CD4-positive, alpha-beta T cell treated with Interleukin-10 for 1 hour (primary cell): ENCODE results near the gene NAA10.

Experiments
- DNase-seq: peaks from one replicate; pipeline ENCODE4 v3.0.0-alpha.2; 2020

NAA10 gene

DNA sequence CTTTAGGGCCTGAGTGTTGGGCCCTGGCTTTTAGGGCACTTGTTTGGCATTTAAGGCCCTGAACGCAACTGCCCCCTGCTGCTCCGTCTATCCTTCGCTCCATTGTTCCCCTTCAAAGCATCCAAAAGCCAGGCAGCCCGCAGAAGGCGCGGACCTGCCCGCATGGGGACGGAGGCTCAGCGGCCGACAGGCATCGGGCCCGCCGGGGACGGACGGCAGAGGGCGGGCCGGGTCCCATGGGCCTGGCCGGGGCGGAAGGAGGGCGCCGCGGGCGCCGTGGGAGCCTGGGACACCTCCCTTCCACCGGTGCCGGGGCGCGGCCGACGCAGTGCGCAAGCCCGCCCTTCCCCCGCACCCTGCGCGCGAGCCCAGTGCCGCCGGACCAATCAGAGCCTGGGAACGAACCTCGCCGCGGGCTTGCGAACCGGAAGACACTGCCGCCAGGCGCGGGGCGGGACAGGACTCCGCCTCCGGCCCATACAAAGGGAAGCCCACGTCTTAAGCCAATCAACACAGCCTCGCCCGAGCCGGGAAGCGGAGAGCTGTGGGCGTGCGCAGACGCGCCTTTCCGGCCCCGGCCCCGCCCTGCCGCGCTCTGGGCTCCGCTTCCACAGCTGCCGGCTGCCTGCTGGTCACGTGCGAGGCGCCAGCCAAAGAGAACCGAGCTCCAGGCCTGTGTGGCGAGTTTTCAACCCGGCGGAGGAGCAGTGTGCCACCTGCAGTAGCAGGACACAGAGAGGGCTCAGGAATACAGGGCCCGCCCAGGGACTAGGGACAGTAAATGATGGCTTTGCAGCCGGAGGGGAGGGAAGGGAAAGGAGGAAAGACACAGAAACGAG is 6.7 kb downstream of the NAA10 start:
- peak; percentile 96 for DNase-seq

DNA sequence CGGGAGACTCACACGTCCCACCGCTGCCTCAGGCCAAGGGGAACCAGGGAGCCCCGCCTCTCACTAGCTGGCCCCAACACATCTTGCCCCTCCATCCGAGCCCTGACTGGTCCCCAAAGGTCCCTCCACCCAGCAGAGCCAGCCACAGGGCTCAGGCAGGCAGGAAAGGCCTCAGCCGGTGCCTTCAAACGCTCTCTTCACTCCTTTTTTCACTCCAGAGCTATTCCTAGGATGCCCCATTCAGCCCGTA is 7.2 kb downstream of the NAA10 start:
- no peak for DNase-seq

DNA sequence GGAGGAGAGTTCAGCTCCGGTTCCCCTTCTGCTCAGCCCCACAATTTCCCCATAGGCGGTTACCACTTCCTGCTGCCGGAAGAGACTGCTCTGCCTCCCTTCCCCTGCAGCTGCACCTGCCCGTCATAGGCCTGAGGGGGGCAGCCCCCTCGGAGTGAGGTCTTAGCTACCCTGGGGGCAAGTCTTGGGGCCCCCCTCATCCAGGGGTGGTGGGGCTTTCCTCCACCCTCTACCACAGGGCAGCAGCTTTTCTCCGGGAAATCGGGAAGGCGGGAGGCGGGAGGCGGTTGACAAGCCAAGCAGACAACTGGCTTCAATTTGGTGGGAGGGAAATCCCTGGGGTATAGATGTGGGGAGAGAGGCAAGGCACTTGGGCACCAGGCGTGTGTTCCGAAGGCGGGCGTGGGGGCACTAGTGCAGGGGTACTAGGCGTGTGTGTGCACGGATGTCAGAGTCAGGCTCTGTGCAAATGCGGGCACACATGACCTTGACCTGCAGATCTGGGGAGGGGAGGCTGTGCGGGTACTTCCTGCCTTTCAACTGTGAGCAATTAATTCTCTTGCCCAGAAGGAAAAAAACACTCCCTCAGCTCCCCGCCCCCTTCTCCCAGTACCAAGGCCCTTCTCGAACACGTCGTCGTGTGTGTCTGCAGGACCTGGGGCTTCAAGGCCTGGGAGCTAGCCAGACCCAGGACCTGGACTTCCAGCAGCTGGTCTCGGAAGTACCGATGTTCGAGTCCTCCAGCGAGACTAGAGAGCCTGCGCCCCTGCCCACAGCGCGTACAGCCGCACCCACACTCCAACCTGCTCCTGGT is 7.8 kb downstream of the NAA10 start:
- peak; percentile 82 for DNase-seq

DNA sequence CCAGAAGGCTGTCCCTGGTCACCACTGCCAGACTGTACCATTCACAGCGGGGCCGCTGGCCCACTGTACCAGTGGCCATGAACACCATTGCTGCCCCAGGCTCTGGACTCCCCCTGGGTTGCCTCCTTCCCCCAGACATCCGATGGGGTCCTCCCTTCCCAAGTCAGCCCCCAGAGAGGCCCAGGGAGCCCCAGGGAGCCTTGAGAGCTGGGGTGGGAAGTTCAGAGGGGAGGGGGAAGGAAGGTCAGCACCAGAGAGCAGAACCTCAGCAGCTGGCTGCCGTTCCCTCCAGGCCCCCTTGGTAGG is 8.3 kb downstream of the NAA10 start:
- DNase-seq = no peak

DNA sequence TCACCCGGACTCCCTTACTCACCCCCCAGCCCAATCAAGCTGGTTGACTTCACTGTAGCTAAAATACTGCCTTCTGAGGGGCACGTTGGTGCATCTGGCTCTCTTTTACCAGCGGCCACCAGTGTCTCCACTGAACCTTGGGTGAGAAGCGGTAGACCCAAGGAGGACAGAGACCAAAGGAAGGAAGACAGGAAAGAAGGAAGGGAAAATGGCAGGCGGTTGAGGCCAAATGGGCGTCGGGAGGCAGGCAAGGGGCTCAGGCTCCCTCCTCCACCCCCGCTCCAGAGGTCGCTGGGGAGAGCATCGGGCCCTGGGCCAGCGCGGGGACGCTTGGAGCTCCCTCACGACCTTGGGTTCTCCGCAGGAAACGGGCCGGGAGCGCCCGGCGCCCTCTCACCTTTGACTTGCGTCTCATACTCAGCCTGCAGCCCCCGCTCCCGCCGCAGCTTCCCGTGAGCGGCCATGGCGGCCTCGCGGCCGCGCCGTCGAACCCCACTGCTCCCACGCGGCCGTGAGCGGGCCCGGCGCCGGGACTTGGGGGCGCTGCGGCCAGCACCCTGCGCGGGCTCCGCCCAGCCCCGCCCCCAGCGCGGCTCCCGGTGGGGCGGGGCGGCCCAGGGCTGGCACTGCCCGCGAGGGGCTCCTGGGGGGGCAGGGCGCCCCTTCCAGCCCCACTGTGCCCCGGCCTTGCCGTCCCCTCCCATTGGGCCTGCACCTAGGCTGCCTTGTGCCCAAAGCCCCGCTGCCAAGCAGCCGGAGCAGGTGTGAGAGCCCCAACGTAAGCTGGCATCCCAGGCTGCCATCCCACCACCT is 8.9 kb downstream of the NAA10 start, which contains the start of gene ARHGAP4:
Gene ARHGAP4, minus strand, starts transcription at position 526 of the 813 bp plus-strand sequence. Its CDS starts 62 bp downstream, at position 464.
- DNase-seq = peak; percentile 46

DNA sequence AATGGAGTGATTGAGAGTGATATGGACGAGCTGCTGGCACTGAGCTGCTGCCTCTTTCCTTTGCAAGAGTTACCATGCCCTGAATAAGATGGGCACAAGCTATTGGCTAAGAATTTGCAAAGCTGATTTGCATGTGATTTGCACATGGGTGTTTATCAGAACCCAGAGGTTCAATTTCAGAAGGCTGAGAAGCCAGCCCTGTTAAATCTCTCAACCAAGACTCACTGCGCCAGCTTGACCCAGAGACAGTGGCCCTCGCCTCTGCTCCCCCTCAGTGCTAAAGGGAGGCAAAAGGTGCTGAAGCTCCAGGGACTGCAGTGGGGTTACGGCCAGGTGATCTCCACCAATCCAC is 9.5 kb downstream of the NAA10 start:
- peak; percentile 30 for DNase-seq

DNA sequence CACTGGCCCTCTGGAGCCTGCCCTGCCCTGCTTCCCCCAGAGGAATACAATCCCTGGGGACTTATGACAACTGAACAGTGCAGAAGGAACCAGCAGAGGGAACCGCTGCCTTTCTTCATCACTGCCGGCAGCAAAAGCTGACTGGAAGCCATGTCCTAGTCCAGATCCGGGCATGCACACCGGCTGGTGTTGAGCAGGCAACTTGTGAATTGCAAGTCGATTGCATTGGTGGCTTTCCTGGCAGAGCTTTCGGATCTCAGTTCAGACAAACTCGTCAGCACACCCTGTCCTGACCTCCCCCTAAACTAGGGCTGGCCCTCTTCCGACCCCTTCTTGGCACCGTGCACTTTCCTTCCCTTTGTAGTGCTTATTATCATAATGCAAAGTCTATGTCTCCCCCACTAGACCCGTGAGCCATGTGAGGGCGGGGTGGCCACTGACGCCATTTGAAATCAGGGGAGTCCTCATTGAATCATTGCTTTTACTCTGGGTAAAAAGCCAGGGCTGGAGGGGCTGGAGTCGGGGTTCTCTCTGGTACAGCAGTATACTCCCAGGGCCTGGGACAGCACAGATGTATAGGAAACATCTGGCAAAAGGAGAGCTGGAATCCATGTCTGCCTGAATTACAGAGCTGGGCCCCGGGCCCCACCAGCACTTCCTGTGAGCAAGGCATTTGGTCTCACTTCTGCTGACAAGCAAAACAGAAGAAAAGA is 10.5 kb downstream of the NAA10 start:
- DNase-seq = peak; percentile 59

DNA sequence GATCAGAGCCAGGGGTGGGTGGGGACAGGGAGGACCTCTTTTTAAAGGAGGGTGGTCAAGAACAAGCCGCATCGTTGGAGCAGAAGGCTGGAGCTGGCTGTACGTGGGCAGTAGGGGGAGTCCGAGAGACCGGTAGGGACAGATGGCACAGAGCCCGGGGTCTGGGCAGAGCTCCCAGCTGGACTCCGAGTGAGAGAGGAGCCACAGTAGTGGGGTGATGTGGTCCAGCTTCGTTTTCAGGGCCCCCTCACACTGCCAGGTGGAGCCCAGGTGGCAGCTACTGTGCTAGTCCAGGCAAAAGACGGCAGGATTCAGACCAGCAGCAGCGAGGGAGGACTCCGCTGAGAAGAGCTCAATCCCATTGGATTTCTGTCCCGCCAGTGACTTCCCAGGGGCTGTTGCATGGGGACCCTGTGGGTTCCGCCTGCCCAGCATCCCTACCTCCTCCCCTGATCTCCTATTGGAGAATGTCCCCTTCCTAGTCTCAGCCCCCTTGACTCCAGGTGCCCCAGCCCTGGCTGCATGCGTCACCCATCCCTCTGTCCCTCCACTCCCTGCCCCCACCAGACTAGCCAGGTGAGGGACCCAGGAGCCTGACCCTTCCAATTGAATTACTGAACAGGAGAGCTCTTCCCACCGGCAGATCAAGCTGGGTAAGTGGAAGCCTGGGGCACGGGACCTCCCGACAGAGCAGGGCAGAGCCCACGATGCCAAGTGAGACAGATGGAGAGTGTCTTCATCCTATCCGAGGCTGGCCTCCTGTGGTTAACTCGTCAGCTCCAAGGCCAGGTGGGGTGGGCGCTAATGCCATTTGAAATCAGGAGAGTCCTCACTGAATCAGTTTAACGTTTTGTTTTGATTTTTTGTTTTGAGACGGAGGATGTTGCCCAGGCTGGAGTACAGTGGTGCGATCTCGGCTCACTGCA is 11.6 kb downstream of the NAA10 start:
- DNase-seq = no peak

DNA sequence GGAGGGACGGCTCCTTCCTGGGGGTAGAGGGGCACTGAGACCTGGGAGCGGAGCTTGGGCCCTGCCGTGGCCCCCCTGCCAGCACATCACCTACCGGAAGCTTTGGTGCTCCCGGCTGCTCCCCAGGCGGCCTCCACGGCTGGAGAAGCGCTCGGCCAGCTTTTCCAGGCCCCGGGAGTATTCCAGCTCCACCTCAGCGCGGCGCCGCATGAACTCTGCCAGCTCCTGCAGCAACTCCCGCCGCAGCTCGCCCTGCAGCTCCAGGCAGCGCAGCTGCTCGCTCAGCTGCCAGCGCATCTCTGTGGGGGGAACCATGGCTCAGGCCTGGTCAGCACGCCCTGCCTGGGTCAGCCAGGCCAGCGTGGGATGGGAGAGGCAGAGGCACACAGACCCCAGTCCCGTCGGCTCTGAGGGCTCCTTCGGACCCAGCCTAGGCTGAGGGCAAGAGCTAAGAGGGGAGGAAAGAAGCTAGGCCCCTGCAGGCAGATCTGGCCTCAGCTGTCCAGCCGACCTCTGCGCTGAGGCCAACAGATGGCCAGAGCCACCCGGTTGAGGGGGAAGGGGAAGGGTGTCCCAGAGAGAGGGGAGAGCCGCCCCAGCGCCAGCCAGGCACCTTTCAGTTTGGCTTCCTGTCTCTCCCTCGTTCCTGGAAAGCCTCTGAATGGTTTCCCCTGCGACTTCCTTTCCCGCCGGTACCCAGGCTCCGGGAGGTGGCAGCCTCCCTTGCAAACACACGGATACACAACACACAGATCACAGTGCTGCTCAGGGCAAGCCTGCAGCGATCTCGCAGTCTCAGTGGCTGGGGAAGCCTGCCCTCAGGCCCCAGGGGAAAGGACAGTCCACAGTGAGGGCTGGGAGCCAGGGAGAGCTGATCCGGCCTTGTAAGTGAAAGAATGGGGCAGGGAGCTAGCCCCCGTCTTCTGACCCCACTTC is 13.1 kb downstream of the NAA10 start:
- DNase-seq = no peak

DNA sequence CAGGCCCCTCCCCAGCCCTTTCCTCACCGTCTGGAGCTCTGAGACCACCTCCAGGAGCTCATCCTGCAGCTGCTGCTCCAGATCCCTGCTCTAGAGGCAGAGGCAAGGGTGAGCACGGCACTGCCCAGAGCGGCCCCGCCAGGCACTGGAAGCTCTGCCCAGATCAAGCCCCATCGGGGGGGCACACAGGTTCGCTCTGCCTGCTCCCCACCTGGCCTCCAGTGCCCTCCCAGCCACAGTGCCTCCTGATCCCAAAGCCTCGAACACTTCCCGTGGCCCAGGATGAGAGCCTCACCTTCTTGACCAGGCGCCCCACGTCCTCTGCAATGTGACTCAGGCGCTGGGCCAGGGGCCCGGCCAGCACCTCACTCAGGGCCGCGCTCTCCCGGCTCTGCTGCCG is 13.8 kb downstream of the NAA10 start:
- no peak for DNase-seq

DNA sequence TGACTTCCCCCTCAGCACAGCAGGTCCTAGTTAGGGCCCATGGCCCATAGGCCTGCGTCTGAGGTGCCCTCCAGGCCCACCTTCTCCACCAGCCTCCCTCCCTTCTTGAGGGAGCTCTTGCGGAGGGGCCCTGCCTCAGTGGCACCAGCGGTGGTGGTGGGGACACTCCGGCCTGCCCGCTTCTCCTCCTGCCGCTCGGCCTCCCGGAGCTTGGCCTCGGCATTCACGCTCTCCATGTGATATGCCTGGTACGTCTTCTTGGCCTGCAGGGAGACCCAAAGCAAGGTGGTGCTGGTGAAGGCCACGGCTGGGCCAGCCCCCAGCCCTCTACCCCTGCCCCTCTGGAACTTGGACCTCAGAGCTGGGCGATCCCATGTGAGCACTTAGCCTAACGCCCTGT is 14.3 kb downstream of the NAA10 start:
- no peak for DNase-seq

DNA sequence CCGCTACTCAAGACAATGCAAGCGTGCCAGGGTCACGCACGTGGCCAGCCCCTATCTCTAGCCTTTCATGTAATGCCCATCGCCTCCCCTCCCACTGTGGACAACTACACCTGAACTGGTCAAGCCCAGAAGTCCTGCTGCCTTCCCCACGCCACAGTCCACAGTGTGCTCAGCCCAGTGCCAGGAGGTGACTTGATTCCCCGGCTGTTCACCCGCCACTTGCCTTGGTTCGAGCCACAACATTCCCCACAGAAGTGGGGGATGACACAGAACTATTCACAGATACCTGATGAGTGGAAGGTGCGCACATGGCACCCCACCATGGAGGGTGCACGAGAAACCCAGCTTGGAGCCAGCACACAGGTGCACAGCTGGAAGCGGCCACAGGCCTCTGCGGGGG is 15.6 kb downstream of the NAA10 start:
- no peak for DNase-seq

DNA sequence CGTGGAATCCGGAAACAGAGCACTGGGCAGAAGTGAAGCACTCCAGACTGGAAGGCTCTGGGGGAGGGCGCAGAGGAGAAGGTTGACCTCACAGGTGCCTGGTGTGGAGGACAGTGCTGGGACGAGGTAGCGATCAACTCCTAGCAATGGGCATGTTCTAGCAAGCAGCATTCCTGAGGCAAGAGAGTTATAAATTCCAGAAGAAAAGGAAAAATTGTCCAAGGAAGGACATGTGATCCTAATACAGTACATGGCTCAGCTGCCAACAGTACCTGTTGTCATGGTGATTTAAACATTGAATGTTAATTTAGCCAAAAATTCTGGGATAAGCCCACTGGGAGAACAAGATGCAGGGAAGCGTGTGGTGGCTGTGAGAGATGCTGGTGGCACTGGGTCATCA is 17.0 kb downstream of the NAA10 start:
- DNase-seq = no peak

DNA sequence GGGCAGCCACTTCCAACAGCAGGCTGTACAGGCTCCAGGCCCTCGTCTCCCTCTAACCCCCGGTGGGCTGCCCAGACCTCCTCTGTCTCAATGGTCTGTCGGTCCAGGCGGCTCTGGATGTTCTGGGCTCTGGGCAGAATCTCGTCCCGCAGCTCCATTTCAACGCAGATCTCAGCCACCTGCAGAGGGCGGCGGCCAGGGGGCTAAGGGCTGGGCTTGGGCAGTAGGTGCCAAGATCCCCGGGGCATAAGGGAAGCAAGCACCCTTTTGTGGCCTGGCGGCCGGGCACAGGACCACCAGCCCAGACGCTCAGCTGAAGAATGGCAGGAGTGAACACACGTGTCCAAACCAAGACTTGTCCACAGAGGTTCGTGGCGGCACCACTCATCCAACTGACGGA is 21.1 kb downstream of the NAA10 start:
- no peak for DNase-seq

DNA sequence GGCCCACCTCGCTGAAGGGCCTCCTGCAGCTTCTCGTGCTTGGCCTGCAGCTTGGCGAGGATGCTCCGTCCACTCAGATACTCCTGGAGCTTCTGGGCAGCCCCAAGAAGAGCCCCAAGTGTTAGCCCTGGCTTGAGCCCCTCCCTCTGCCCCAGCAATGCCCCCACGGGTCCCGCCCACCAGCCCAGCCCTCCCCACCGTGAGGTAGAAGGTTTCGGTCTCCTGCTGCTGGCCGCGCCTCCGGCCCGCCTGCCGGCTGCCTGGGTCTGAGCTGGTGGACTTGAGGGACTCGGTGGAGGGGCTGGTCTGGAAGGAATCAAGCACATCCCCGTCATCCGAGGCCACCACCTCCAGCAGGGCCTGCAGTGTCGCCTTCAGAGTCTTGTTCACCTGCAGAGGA is 21.6 kb downstream of the NAA10 start:
- DNase-seq = no peak

DNA sequence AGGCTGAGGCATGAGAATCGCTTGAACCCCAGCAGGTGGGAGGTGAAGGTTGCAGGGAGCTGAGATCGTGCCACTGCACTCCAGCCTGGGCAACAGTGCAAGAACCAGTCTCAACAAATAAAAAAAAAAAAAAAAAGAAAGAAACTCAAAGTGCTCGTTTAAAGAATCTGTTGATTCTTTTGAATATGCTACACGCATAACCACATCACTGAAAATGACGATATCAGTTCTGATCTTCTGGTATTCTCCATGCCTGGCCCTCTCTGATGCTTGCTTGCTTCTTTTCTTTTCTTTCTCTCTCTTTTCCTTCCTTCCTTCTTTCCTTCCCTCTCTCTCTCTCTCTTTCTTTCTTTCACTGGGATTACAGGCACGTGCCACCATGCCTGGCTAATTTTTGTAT is 23.0 kb downstream of the NAA10 start:
- DNase-seq = no peak

DNA sequence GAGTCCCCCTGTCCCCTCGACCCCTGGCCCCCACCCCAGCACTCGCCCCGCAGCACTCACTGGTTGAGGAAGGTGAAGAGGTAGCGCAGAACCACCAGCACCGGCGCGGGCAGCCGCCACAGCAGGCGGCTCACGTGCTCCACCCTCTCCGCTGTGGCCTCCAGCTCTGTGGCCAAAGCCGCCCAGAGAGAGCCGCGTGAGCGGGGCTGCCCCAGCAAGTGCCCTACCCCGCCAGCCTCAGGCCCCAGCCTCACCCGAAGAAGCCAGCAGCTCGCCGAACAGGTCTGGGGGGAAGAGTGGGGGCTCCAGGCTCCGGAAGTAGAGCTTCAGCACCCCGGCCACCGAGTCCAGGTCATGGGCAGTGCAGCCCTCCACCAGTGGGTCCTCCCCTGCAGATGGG is 24.4 kb downstream of the NAA10 start:
- DNase-seq = no peak

DNA sequence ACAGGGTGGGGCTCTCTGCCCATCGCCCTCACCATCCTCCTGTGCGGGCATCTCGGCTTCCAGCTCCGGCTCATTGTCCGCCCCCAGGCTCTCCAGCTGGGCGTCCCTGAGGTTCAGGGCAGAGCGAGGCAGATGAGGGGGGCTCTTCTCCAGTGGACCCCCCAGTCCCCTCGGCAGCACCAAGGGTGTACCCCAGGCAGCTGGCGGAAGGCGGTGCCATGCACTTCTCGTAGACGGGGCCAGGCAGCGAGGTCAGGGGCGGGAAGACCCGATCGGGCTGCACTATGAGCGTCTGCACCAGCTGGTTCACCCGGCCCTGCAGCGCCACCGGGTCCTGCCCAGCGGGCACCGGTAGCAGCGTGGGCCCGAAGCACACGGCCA is 24.9 kb downstream of the NAA10 start:
- DNase-seq = no peak

DNA sequence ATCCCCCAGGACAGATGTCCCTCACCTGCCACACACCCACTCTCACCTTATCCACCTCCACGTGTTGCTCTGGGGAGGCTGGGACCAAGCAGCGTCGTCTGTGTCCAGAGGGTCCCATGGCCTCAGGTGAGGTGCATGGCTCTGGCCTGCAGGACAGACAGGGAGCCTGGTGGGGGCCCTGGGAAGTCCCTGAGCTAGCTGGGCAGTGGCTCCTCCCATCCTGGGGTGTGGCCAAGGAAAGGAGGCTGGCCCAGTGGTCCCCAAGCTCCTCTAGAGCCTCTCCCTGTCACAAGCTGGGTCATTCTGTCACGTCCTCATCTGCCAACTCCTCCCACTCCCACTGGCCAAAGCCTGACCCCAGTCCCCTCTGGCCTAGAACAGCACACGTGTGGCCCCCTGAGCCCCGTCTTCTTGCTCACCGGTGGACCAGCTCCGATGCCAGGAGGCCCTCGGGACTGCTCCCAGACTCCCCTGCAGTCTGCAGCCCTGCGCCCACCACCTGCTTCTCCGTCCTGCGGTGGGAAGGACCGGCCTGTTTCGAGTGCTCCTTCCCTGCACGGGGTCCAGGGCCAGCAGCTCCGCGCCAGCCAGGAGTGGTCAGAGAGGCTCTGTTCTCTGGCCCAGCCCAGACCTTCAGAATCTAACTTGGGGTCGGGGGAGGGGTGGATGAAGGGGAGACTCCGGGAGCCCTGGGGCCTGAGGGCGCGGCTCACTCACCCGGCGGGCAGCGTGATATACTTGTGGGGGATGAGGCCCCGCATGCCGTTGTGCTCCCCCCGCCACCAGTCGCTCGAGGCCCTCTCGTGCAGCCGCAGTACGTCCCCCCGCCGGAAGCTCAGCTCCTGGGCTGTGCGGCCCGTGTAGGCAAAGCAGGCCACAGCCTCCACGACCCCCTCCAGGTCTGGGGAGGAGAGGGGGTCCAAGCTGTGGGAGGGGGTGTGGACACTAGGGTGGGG is 25.5 kb downstream of the NAA10 start:
- DNase-seq = no peak
